ENCODE data around the gene TTC7B. TPM values are rescaled to one million over a fixed set of nuclear protein-coding genes. Genes with fewer than 3 reads are reported as not detected.

TTC7B gene
- total and polyA plus RNA-seq, 10 of the 15 experiments (the other 5 are each of a cell fraction or from before 2014, with no cell fraction given), result under 0.01 to 1.1 (median 0.26) TPM; not detected in 2

GRCh38 chr14:90489306-90489705 lies 326.9 kb downstream of the TTC7B start:
- Histone ChIP-seq H3K4me2 (ENCODE audit: control insufficient read depth, insufficient read depth) (no peak overlapping the region), H3K9ac (ENCODE audit: control insufficient read depth, insufficient read depth, low read length) (no peak overlapping the region), H4K20me1 (ENCODE audit: control insufficient read depth, insufficient read depth) (no peaks in the 10 kb centered on the region), H3K4me3 (no peak overlapping the region), H3K27me3 (replicated peaks in 1 of 2; ENCODE audit: control insufficient read depth in 2 of 2, insufficient read depth in 2 of 2, low read length in 1 of 2) (0 out of 4 replicates have a peak, but pooled peaks cover 0 to 1% of the 10 kb centered on the region in 2 experiments), H3K36me3 (ENCODE audit: control insufficient read depth in 2 of 2, insufficient read depth in 2 of 2, low read length in 1 of 2) (no peaks in the 10 kb centered on the region), H3K79me2 (ENCODE audit: control insufficient read depth, insufficient read depth, low read length) (no peaks in the 10 kb centered on the region), H3K27ac (ENCODE audit: control insufficient read depth, insufficient read depth) (no peak overlapping the region), H3K4me1 (ENCODE audit: control insufficient read depth, insufficient read depth, low read length) (no peaks in the 10 kb centered on the region), H2AFZ (ENCODE audit: control insufficient read depth, low read depth, low read length) (no peak overlapping the region), H3K9me3 (replicated peaks; ENCODE audit: control insufficient read depth, insufficient read depth, low read length) (no peaks in the 10 kb centered on the region)
- 10% methylated on average over 4 of the region's 4 CpGs for WGBS (ENCODE audit: insufficient coverage, insufficient replicate concordance, low lambda C conversion rate, missing lambda C conversion rate)
- POLR2A ChIA-PET, result no interaction called here
- TF ChIP-seq CBX5 (IDR thresholded peaks at IDR 0.05; ENCODE audit: low read depth) (no peak), ZNF592 (IDR thresholded peaks at IDR 0.05) (no peak), MAX (IDR thresholded peaks at IDR 0.05; ENCODE audit: low read depth, low read length) (no peak), ZSCAN29 (IDR thresholded peaks at IDR 0.05) (no peak), SMAD1 (IDR thresholded peaks at IDR 0.05; ENCODE audit: low read depth, partially characterized antibody) (no peak), REST (IDR thresholded peaks at IDR 0.05; ENCODE audit: low read depth, low read length) (no peak), EED (IDR thresholded peaks at IDR 0.05; ENCODE audit: low read depth) (no peak), HDGF (IDR thresholded peaks at IDR 0.05) (no peak), FOXM1 (IDR thresholded peaks at IDR 0.05; ENCODE audit: low read depth, low read length) (no peak), RFX5 (IDR thresholded peaks at IDR 0.05; ENCODE audit: low read depth, low read length) (no peak)
- in situ Hi-C loops (cut with MboI), result no loop called here
- SMC1A ChIA-PET (ENCODE audit: uncharacterized antibody, unreplicated experiment), result no interaction called here
- intact Hi-C loops (cut with micrococcal nuclease; ENCODE audit: unreplicated experiment), result no loop called here
- DNase-seq (ENCODE audit: low read depth, low spot score), result no peak
- CTCF ChIA-PET, result no interaction called here
- BruUV-seq (replicated peaks), result no TSS peak
- no peak for FAIRE-seq
- RAD21 ChIA-PET (ENCODE audit: unreplicated experiment), result no interaction called here
- no peak for ATAC-seq
